Stimulated activated CD4-positive, alpha-beta T cell treated with anti-CD3 and anti-CD28 coated beads, Interleukin-15, amount 100 ng/mL, for 48 hours (primary cell): ENCODE measurements around the gene GALR2.

Experiments used
- DNase-seq, 2 donors: peaks; one replicate each; pipeline ENCODE4 v3.0.0-alpha.2; 2020; ENCODE audit warnings: low read depth in 2 of 2

Gene GALR2

DNA sequence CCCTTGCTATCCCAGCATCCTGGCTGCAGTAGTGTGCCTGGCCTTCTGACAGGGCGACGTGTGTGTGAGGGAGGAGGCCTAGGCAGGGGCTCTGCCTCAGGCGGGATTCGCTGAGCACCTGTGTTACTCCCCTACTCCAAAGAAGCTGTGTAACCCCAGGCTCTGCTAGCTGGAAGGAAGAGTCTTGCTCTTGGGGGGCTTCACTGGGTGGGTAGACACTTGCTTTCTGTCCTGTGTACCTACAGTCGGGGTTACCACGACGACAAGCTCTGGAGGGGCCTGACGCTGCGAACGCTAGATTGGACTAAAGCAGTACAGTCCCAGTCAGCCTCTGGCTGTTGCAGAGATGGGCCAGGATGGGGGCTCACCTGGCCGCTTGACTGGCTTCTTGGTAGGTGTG, 19.5 kb downstream of the GALR2 start:
- DNase-seq, result no peak

DNA sequence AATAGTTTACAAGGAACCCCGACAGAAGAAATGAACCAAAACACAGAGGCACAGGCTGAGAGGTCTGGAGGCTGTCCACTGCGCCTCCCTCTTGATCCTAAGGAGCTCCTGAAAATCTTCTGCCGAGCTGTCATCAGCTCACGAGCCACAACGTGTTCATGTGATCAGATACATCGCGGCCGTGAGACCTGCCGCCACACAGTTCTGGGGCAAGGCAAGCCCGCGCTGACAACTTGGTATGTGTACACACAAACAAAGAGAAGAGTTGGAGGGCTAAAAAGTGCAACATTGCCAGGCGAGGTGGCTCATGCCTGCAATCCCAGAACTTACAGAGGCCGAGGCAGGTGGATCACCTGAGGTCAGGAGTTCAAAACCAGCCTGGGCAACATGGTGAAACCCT, 21.4 kb downstream of the GALR2 start:
- no peak for DNase-seq

DNA sequence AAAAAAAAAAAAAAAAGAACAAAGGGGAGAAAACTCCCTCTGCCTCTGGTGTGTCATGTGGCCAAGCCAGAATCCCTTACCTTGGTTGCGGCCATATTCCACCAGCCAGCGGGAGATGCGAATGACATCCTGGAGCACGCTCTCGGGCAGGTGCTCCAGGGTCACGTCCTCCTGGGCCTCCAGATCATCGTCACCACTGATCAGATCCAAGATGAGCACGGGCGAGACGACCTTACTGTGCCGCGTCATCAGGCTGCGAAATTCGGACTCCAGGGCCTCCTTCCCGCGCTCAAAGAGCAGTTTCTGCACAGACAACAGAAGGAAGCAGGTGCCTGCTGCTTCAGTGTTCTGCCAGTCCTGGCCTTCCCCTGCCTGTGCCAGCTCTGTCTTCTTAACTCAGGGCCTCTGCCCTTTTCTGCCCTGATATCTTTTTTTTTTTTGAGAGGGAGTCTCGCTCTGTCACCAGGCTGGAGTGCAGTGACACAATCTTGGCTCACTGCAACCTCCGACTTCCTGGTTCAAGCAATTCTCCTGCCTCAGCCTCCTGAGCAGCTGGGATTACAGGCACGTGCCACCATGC, 23.2 kb downstream of the GALR2 start:
- no peak for DNase-seq

DNA sequence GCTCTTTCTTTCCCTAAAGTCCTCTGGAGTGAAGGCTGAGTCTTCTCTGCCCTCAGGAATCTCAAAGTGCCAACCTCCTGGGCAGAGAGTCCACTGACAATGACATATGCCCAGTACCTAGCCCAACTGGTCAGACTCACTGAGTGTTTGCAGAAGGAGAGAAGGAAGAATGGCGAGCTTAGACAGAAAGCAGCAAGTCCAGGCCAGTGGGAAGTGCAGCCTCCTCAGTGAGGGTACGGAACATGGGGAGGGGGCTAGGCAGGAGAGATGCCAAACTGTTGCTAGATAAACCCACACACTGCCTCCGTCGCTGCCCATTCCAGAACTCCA, 28.3 kb downstream of the GALR2 start:
- DNase-seq, result no peak

DNA sequence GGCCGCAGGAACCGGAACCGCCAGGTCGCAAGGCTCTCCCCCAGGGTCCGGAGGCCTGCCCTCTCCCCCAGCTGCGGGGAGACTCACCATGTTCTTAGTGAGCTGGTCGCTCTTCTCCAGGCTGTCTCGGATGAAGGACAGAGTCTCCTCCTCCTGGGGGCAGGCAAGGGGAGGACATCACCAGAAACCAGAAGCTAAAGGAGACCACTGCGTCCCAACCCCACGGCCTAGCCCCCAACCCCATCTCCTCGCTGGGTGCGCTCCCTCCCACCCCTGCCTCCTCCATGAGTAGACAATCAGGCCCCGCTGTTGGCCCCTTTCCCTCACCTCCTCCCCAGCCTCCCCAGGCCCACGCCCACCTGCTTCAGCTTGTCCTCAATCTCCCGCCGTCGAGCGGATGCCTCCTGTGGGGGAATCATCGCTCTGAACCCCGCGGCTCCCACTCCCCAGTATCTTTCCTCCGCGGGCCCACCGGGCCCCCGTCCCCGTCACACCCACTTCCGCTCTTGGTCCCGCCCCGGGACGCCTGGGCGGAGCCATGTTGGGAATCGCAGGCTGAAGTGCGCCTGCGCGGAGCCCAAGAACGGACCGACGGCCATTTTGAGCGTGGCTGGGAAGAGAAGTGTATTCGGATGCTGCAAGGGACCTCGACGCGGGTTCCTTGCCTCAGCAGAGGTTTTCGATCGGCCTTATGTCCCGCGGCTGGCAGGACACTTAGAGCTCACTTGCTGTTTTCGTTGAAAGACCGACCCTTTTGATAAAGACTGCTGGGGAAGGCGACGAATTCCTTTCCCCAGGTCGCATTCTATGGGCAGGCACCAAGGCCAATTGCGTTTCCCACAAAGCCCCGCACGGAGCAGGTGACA, 28.9 kb downstream of the GALR2 start, which contains the start of gene EXOC7:
TSS of gene EXOC7 (minus strand) at position 514 of the 866 bp plus-strand sequence. CDS start at position 419, 95 bp downstream.
- peak; percentile 83 to 90 for DNase-seq

DNA sequence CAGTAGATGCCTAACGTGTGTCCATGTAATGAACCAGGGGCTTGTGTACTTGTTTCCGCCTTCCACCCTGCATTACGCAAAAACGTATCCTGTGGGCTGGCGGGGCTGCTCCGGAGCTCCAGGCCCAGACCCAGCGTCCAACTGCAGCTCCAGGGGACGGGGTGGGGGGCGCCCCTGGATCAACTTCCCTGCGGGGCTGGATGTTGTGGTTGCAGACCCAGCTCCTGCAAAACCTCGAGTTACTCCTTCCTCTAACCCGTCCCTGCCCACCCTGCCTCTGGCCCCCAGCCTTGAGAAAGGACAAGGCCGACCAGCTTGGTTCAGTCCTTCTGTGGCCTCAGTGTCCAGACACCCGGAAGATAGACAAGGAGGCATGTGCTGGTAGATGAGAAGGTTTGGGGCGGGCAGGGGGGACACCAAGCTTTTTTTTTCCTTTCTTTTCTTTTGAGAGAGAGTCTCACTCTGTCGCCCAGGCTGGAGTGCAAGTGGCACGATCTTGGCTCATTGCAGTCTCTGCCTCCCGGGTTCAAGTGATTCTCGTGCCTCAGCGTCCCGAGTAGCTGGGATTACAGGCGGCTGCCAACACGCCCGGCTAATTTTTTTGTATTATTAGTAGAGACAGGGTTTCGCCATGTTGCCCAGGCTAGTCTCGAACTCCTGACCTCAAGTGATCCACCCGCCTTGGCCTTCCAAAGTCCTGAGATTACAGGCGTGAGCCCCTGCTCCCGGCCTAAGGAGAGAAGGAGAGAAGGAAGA, 29.7 kb downstream of the GALR2 start:
- DNase-seq, result no peak

DNA sequence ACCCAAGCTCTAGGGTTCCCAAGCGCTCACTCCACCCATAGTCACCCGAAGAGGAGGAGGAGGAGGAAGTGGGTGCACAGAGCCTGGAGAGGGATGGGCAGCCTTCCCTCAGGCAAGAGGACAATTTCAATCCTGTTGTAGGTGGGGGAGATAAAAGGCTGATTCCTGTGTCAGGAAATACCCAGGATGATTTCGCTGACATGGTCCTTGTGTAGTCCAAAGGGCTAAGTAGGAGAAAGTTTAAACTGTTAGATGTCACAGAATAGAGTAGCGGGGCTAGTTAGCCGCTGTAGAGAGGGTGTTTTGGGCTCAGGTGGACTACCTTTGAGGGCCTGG, 30.3 kb downstream of the GALR2 start:
- no peak for DNase-seq

DNA sequence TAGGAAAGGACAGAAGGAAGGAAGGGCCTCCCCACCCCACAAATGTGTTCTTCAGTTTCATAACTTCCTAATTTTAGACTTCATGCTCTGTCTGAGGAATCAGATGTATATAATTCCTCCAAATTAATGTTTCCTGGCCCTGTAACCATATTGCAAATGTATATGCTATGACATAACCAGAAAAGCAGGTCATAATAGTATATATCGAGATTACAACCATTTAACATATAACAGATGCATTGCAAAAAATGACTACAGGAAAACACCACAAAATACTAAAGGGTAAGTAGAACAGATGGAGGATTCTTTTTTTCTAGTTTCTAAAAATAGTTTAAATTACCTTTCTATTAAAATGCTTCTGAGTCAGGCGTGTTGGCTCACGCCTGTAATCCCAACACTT, 32.1 kb downstream of the GALR2 start:
- no peak for DNase-seq

DNA sequence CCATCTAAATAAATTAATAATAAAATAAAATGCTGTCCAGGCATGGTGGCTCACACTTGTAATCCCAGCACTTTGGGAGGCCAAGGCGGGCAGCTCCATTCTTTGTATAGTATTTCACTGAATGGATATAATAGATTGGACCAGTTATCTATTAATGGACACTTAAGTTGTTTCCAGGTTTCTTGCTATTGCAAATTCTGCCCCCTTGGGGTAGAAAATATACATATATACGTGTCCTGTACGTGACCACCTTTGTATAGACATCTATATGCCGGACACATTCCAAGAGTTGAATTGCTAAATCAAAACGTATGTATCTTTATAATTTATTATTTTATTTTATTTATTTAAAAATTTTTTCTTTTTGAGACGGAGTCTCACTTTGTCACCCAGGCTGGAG, 32.9 kb downstream of the GALR2 start:
- DNase-seq, result no peak

DNA sequence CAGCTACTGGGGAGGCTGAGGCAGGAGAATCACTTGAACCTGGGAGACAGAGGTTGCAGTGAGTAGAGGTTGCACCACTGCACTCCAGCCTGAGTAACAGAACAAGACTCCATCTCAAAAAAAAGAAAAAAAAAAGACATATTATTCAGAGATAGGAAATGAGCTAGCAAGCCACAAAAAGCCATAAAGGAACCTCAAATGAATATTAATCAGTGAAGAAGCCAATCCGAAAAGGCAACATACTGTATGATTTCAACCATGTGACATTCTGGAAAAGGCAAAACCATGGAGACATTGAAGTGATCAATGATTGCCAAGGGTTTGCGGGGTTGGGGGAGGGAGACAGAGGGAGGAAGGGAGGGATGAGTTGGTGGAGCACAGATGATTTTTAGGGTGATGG, 37.4 kb downstream of the GALR2 start:
- no peak for DNase-seq

DNA sequence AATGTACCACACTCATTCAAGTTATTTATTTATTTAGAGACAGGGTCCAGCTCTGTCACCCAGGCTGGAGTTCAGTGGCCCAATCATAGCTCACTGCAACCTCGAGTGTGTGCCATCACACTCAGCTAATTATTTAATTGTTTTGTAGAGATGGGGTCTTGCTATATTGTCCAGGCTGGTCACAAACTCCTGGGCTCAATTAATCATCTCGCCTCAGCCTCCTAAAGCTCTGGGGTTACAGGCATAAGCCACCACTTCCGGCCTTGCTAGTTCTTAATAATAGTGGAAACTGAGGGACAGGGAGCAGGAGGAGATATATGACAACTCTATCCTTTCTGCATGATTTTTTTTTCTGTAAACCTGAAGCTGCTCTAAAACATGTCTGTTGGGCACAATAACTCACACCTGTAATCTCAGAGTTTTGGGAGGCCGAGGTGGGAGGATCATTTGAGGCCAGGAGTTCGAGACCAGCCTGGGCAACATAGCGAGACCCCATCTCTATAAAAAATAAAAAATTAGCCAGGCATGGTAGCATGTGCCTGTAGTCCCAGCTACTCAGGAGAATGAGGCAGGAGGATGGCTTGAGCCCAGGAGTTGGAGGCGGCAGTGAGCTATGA, 40.7 kb downstream of the GALR2 start:
- DNase-seq, result no peak

DNA sequence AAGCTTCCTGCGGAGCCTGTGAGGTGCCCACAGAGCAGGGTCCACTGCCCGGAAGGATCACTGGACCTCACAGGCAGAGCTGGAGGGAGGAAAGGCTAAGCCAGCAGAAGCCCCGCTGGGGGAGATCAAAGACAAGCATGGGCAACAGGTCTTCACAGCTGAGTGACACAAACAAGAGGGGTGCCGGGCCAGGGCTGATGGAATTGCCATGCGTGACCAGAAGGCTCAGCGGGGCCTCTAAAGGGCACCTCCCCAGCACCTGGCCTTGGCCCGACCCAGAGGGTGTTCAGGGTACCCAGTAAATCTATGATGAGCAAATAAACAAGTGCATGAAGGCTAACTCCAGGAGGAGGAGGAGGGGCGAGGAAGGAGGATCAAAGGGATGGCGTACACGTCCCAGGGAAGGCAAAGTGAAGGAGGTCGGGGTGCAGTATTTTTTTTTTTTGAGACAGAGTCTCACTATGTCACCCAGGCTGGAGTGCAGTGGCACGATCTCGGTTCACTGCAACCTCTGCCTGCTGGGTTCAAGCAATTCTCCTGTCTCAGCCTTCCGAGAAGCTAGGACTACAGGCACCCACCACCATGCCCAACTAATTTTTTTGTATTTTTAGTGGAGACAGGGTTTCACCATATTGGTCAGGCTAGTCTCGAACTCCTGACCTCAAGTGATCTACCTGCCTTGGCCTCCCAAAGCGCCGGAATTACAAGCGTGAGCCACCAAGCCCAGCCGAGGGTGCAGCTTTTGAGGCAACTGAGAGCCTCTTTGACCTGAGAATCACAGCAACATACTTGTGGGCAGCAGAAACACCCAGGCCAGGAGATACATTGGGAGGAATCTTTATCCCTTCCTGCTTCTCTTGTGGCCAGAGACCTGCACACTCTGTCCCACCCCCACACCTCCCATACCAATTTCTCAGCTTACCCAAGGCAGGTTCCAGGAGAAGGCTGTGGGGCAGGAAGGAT, 45.1 kb downstream of the GALR2 start:
- no peak for DNase-seq

DNA sequence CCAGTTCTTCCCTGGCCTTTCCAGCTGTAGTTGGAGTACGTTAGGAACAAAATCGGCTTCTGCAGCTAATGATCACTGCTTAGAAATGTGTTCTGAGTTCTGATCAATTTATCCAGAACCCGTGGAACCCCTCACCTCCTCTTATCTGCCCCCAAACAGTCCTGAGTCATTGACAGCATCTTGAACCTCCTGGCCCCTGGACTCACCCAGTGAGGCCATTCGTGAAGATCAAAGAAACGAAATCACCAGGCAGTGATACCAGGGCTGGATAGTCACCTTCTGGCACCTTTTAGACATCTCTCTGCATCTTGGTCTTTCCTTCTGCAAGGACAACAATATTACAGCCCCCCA, 46.1 kb downstream of the GALR2 start:
- DNase-seq, result no peak

DNA sequence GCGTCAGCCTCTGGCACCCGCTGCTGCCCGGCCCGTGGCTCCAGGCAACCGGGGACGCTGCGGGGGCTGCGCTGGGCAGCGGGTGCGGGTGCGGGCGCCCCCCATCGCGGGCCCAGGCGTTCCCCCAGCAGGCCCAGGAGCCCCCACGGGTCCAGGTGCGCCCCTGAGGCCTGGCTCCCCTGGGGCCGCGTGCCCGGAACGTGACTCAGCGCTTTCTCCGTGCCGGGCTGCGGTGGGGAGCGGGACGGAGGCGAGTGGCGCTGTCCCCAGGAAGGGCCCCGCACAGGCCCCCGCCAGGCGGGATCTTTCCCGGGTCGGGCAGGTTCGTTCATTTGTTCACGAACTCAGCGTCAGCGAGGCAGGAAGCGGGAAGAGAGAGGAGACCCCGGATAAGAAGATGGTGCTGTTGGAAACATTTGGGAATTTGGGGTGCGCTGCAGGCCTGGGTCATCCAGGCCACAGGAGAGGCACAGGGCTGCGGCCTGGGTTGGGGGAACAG, 47.4 kb downstream of the GALR2 start:
- no peak for DNase-seq

DNA sequence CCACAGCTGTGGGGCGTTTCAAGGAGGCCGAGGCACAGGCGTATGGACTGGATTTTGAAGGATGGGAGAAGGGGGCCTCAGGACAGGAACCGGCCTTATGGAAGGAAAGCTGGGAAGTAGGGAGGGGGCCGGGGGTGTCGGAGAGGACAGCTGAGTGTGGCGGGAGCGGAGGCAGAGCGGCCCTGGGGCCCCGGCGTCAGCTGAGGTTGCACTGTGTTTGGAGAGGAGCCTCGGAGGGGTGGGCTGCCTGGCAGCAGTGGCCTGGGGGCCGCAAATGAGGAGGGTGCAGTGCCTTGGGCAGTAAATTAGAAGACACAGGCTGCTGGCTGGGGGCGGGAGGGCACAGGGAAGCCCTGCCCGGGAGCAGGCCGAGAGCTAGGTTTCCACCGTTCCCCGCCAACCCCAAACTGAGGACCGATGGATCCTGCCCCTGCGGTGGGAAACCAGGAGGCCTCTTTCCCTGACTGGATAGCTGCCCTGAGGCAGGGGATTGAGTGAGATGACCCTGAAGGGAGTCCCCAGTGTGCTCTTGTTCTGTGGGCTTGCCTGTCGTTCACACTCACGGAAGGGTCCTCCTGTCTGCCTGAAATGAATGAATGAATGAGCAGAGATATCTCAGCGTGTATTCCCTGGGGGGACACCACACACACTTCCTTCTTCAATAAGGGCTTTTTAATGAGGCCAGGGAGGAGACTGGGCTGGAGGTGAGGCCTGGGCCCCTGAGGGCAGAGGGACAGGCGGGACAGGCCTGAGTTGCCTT, 48.0 kb downstream of the GALR2 start:
- DNase-seq, result no peak

DNA sequence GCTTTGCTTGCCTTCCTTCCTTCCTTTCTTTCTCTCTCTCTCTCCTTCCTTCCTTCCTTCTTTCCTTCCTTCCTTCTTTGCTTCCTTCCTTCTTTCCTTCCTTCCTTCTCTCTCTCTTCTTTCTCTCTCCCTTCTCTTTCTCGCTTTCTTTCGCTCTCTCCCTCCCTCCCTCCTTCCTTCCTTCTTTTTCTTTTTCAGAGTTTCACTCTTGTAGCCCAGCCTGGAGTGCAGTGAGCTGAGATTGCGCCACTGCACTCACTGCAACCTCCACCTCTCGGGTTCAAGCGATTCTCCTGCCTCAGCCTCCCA, 48.6 kb downstream of the GALR2 start:
- DNase-seq, result no peak

DNA sequence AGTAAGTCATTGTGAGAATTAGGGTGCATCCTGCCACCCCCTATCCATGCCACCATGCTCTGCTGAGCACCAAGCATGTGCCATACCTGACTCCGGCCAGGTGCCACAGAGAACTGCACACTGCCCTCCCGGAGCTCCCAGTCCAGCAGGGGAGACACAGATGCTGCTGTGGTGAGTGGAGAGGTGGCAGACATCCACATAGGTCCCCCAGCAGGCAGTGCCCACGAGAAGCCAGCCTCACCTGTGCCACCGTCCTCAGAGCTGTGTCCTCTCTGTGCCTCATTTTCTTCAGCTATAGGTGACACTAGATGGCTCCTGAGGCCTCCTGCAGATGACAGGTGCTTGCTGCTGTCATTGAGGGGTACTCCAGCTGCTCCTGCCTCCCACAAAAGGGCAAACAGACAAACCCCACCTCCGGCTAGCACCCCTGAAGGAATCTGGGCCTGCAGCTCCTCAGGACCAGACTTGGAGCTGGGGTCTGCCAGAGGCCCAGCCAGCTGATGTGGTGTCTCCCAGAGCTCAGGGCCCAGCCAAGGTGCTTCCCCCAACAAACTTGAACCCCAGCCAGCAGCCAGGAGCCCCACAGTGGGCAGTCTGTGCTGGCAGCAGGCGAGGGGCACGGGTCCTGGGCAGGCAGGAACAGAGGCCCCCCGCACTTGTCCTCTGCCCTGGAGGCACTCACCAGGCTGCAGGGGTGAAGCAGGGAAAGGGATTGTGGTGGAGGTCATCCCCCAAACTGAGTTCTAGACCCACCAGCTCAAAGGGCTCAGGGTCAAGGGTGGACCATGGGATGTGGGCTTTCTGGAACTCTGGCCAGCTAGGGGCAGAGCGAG, 49.4 kb downstream of the GALR2 start:
- no peak for DNase-seq

DNA sequence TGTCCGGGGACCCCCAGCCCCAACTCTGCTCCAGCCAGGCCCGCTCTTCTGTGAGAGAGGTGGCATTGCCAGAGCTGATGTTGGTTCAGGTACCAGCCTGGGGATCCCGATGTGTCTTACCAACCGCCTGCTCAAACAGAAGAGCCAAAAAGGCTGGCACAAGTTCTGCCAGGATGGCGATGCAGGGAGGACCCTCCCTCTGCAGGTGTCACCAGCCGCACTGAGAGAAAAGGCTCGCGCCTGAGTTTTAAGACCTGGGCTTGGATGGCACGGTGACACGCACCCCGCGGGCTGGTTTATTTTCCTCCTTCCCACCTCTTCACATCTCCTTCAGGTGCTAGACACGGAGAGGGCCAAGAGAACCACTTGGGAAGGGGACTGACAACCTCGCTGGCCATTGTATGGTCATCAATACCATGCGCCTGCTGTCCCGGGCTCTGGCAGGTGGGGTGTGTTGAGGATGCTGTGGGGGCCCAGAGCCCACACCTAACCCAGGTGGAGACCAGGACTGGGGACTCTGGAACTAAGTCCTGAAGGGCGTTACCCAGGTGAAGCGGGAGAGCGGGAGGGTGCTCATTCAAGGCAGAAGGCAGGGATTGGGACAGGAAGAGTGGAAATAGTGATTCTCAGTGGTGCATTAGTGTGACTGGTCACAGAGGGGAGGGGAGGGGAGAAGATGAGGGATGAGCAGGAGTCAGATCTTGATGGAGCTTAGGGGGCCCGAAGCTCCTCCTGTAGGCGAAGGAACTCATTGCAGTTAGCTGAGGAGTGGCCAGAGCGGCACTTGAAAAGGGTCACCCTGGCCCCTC, 50.2 kb downstream of the GALR2 start:
- no peak for DNase-seq

DNA sequence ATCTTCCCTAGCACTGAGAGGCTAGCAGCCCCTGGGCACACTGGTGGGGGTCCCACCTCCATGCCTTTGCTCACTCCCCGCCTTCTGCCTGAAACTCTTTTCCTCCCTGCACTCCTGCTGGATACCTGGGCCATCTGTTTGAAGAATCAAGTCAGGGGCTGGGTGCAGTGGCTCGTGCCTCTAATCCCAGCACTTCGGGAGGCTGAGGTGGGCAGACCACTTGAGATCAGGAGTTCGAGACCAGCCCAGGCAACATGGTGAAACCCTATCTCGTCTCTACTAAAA, 50.8 kb downstream of the GALR2 start:
- DNase-seq, result no peak
